IPS-18a (cell line): Measurements from ENCODE around the gene COL18A1.

ENCODE experiments used
- H3K27ac ChIP-seq: one replicate; pipeline ENCODE4 v1.5.1; 2013; ENCODE audit warnings: low read length
- H3K27me3 ChIP-seq: one replicate; pipeline ENCODE4 v1.6.1; 2013; ENCODE audit warnings: mild to moderate bottlenecking, low read length; ENCODE audit not compliant: control insufficient read depth, insufficient read depth
- H3K36me3 ChIP-seq: one replicate; pipeline ENCODE4 v1.6.1; 2013; ENCODE audit warnings: low read depth, low read length; ENCODE audit not compliant: control insufficient read depth
- H3K4me1 ChIP-seq: one replicate; pipeline ENCODE4 v1.6.1; 2013; ENCODE audit warnings: low read depth, low read length; ENCODE audit not compliant: control insufficient read depth
- H3K4me3 ChIP-seq: one replicate; pipeline ENCODE4 v1.5.1; 2013; ENCODE audit warnings: low read length
- H3K9ac ChIP-seq: one replicate; pipeline ENCODE4 v1.6.1; 2013; ENCODE audit warnings: mild to moderate bottlenecking, low read length, moderate library complexity
- H3K9me3 ChIP-seq: one replicate; pipeline ENCODE4 v1.6.1; 2013; ENCODE audit warnings: low read depth, low read length; ENCODE audit not compliant: control insufficient read depth

COL18A1 gene

DNA sequence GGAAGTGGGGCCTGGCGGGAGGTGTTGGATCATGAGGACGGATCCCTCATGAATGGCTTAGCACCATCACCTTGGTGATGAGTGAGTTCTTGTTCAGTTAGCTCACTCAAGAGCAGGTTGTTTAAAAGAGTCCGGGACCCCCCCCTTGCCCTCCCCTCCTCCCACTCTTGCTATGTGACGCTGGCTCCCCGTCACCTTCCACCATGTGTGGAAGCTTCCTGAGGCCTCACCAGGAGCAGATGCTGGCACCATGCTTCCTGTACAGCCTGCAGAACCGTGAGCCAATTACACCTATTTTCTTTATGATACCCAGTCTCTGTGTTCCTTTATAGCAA is 140.2 kb downstream of the COL18A1 start:
- no peaks in the 10 kb centered on the region for H3K4me1 ChIP-seq
- H3K27ac ChIP-seq, result no peak overlapping the region
- H3K9ac ChIP-seq, result no peak overlapping the region
- no peaks in the 10 kb centered on the region for H3K36me3 ChIP-seq
- no peaks in the 10 kb centered on the region for H3K27me3 ChIP-seq
- no peak overlapping the region for H3K4me3 ChIP-seq
- no peaks in the 10 kb centered on the region for H3K9me3 ChIP-seq

DNA sequence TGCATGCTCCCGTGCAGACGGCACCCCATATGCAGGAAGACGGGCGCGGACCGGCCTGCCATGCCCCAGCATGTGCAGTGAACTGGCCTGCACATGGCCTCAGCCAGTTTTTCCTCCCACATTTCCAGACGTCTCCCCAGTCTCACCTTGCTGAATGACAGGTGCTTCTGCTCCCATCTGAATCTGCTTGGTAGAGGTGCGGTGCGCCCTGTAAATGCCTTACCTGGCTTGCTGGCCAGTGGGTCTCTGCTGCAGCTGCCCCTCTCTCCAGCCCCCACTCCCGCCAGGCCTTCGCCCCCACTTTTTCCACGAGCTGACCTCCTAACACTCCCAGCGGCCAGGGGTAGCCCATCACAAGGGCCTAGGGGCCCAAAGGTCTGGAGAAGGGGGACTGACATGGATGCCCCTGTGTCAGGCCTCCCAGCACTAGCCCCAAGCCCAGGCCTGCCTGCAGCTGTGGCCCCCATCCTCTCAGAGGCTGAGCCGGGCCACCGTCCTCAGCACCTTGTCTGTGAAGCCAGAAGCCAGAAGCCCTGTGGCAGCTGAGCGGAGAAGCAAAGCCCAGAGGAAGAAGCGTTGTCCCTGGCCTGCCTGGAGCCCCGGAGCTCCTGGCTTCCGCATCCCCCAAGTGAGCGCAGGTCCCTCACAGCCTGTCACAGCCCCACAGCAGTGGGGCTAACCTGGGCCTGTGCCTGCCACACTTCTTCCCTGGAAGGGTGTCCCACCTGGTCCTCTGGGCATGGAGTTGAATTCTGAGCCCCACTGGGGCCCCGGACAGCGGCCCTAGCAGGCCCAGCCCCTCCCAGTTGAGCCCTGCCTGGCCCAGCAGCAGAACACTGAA is 140.9 kb downstream of the COL18A1 start:
- Histone ChIP-seq H3K4me1 (peaks cover under 1% of the 10 kb centered on the region), H3K9ac (no peak overlapping the region), H3K4me3 (no peak overlapping the region), H3K27me3 (no peaks in the 10 kb centered on the region), H3K27ac (no peak overlapping the region), H3K36me3 (no peaks in the 10 kb centered on the region), H3K9me3 (no peaks in the 10 kb centered on the region)

DNA sequence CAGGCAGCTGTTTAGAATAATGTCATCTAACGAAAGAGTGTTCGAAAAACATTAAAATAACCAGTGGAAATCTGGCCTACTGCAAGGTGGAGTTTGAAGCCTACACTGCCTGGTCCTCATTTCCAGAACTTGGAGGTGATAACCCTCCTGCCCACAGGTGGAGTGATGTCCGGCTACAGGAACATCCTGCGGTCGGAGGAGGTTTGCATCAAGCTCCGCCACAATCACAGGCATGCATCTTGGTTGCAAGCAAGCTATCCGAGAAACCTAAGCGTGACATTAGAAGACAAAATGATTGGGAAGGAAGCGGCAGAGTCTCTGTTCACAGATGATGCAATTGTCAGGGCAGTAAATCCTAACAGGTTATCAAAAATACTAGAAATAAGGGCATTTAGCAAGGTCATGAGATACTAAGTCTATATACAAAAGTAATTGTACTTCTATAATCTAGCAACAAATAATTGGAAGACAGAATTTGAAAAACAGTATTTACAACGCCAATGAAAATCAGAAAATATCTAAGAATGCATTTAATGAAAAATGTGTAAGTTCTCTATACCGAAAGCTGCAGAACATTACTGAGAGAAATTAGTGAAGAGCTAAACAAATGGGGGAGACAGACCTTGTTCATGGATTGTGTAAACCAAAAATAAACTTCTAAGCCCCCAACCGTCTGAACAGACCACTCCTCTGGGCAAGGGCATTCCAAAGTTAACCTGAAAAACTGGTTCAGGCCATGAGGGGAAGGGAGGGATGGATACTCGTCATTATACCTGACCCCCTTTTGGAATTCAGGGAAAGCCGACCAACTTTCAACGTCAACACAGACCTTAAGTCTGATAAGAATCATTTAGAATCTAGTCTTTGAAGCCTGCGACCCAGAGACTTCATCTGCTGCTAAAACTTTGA is 141.9 kb downstream of the COL18A1 start:
- Histone ChIP-seq H3K9me3 (no peaks in the 10 kb centered on the region), H3K9ac (no peak overlapping the region), H3K4me1 (peaks cover 6% of the 10 kb centered on the region), H3K27ac (no peak overlapping the region), H3K4me3 (no peak overlapping the region), H3K27me3 (no peaks in the 10 kb centered on the region), H3K36me3 (no peaks in the 10 kb centered on the region)

DNA sequence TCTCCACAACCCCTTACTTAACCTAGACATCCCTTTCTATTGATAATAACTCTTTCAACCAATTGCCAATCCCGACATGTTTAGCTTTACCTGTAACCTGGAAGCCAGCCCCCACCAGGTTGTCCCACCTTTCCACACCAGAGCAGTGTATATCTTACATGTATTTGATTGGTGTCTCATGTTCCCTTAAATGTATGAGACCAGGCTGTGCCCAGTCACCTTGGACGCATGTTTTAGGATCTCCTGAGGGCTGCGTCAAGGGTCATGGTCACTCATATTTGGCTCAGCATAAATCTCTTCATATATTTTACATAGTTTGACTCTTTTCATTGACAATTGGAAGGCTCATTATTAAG is 142.6 kb downstream of the COL18A1 start:
- no peak overlapping the region for H3K4me3 ChIP-seq
- H3K9me3 ChIP-seq, result no peaks in the 10 kb centered on the region
- H3K4me1 ChIP-seq, result peaks cover 6% of the 10 kb centered on the region

DNA sequence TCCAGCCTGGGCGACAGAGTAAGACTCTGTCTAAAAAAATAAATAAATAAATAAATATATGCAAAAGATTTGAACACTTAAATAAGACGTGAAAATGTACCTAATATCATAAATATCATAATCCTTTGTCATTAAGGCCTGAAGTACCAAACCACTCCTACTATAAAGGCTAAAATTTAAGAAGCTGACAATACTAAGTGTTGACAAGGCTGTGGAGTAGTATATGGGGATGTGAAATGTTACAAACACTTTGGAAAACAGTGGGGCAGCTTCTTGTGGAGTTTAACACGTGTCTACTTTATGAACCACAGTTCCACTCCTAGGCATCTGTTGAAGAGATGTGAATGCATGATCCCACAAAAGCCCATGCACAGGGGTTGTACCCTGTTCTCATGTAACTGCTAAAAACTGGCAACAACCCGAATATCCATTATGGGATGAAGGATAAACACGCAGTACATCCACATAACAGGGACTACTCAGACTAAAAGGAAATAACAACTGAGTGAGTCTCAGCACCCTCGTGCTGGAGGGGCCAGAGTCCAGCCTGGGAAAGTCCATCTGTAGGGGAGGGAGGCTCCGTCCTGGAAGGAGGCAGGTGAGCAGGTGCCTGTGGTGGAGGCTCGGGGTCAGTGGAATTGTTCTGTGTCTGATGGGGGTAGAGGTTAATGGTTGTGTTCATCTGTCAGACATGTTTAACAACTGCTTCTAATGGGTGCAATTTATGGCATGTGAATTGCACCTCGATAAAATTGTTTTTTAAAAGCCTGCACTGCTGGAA is 143.9 kb downstream of the COL18A1 start:
- H3K9ac ChIP-seq, result no peak overlapping the region
- no peaks in the 10 kb centered on the region for H3K9me3 ChIP-seq
- H3K4me1 ChIP-seq, result peaks cover 6% of the 10 kb centered on the region
- no peaks in the 10 kb centered on the region for H3K36me3 ChIP-seq
- no peak overlapping the region for H3K4me3 ChIP-seq
- no peaks in the 10 kb centered on the region for H3K27me3 ChIP-seq
- H3K27ac ChIP-seq, result no peak overlapping the region

More for the DNA sequence above, 142.6 kb downstream of the COL18A1 start:
- Histone ChIP-seq H3K9ac (no peak overlapping the region), H3K27me3 (no peaks in the 10 kb centered on the region), H3K27ac (no peak overlapping the region), H3K36me3 (no peaks in the 10 kb centered on the region)

DNA sequence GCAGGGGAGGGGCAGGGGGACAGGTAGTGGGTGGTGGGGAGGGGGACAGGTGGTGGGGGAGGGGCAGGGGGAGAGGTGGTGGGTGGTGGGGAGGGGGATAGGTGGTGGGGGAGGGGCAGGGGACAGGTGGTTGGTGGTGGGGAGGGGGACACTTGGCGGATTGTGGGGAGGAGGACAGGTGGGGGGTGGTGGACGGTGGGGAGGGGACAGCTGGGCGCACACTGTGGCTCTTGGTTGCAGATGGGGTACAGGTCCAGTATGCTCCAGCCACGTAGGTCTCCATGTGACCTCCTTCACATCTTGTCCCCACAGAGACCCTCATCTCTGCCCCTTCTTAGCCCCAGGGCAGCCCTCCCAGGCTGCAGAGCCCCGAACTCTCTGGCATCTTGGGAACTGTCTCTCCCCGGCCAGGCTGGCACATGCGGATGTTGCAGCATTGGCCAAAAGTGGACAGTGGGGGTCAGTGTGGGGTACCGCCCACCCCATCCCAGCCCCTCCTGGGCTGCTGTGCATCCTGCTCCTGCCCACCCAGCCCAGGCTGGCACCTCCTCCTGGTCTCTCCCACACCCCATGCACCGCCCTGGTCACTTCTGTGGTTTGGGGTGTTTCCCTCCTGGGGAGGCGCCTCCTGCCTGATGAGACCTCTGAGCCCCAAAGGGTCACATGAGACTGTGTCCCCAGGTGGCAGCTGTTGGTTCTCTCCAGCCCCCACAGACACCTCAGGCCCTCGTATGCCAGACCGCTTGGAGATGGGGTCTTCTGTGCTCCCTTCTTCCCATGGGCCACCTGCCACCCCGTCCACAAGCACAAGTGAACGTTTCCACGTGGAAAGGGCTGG is 144.9 kb downstream of the COL18A1 start:
- Histone ChIP-seq H3K27ac (no peak overlapping the region), H3K4me3 (no peak overlapping the region), H3K27me3 (no peaks in the 10 kb centered on the region), H3K9me3 (no peaks in the 10 kb centered on the region), H3K4me1 (peaks cover 6% of the 10 kb centered on the region), H3K36me3 (no peaks in the 10 kb centered on the region), H3K9ac (no peak overlapping the region)

DNA sequence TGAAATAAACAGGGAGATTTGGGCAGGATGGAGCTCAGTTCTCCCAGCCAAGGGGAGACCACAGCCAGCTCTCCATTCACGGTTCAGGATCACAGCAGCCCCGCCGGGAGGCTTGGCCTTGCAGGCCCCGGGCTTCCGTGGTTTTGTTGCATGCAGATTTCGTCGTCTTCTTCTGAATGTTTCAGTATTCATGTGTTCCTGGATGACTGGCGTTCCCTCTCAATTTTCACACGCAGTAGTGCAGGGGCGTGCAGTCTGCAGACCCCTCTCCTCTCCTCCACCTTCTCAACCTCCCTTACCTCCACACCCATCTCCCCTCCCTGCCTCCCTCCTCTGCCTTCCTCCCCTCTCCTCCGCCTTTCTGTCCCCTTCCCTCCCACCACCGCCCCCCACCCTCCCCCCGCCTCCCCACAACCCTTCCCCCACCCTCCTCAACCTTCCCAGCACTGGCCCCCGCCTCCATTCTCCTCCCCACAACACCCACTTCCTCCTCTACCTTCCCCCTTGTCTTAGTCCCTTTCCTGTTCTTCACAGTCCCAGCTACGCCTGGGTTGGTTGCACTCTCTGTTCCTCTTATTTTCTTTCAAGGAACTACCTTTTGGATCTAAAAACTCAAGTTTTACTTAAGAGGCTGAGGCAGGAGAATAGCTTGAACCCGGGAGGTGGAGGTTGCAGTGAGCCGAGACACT is 145.7 kb downstream of the COL18A1 start:
- Histone ChIP-seq H3K27ac (no peak overlapping the region), H3K9ac (no peak overlapping the region)

DNA sequence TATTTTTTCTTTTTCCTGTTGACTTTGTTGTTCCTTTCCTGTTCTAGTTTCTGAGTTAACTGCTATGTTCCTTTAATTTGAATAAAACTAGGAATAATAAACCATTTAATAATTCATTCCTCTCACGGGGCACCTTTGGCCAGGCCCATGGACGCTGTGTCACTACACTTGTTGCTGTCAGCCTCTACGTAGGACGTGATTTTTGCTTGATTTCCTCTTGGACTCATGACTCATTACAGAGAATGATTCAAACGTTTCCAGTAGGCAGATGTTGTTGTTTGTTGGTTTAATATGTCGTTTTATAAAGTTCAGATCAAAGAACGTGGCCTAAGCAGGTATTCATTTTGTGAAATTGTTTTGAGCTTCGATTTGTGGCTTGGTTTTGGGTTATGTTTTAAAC is 146.4 kb downstream of the COL18A1 start:
- Histone ChIP-seq H3K27ac (no peak overlapping the region), H3K27me3 (no peaks in the 10 kb centered on the region), H3K9ac (no peak overlapping the region), H3K36me3 (no peaks in the 10 kb centered on the region), H3K4me1 (peaks cover 6% of the 10 kb centered on the region), H3K9me3 (no peaks in the 10 kb centered on the region), H3K4me3 (no peak overlapping the region)

More for the DNA sequence above, 145.7 kb downstream of the COL18A1 start:
- Histone ChIP-seq H3K36me3 (no peaks in the 10 kb centered on the region), H3K4me3 (no peak overlapping the region), H3K27me3 (no peaks in the 10 kb centered on the region), H3K9me3 (no peaks in the 10 kb centered on the region), H3K4me1 (peaks cover 6% of the 10 kb centered on the region)

DNA sequence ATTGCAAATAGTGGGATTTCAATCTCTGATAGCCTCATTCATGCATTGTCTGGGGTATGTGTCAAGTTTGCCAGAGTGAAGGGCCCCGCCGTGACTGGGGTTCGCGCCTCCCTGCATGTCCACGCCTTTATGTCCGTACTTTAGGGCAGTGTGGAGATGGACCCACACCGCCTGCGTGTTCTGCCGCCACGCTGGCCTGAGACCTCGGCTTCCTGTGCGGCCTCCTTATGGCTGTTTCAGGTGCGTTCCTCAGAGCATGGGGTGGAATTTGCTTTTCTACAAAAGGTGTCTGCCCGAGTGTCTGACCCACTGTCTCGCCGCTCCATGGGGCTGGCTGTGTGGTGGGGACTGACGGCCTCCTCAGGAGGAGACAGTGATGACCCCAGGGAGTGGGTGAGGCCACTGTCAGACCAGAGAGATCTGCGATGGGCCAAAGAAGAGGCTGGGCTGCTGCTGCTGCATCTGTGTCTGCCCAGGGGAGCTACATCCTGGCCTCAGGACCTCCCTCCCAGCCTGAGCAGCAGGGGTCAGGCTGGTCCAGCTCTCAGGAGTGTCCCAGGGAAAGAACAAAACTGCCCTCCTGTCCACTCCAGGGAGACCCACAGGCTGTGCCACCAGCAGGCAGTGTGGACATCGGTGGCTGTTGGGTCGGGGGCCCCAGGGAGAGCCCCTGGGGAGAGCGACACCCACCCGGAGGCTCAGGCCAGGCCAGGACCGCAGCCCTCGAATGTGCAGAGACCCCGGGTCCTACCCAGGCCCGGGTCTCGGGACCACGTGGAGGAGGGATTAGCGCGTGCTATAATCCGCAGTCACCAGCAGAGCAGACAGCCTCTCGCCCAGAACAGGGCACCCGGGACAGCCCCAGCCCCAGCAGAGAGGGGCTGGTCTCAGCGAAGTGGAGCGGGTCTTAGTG is 147.1 kb downstream of the COL18A1 start:
- no peaks in the 10 kb centered on the region for H3K27me3 ChIP-seq
- peaks cover 6% of the 10 kb centered on the region for H3K4me1 ChIP-seq
- no peaks in the 10 kb centered on the region for H3K36me3 ChIP-seq
- no peaks in the 10 kb centered on the region for H3K9me3 ChIP-seq
- H3K27ac ChIP-seq, result no peak overlapping the region
- no peak overlapping the region for H3K4me3 ChIP-seq
- H3K9ac ChIP-seq, result no peak overlapping the region
